ENCODE data around the gene GRIN2A.

The GRIN2A gene

GRCh38 chr16:10026593-10026992 lies 155.6 kb downstream of the GRIN2A start:
- DNase-seq: no peak

DNA sequence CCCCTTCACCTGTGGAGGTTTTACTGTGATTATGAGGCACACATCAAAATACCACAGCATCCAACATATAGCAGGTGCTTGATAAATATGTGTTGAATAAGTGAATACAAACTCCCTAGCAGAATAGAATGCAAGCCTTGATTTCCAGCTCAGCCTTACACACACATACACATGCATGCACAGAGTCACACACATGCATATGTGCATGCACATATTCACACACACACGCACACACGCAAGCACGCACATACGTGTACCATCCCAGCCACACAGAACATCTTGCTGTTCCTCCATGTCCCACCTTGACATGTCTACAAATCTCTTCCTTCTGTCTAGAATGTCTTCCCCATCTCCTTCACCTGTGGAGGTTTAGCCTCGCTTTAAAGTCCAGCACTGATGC lies 160.1 kb downstream of the GRIN2A start:
- no peak for DNase-seq

DNA sequence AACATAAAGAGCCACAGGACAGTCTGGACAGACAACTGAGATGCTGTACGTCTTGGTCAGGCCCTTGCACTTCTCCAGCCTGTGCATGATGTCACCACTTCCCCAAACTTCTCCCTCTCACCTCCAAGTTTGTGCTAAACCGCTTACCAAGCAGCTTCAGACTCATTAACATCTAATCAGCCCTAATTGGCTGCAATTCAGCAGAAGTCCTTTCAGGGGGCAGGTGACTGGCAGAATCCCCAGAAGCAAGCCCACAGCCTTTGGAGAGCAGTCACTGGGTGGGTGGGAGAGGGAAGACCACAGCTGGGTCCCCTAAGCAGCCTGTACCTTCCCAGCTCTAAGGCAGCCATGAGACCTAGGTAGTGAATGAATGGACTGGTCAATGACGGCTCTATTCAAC lies 161.4 kb downstream of the GRIN2A start:
- DNase-seq: no peak

DNA sequence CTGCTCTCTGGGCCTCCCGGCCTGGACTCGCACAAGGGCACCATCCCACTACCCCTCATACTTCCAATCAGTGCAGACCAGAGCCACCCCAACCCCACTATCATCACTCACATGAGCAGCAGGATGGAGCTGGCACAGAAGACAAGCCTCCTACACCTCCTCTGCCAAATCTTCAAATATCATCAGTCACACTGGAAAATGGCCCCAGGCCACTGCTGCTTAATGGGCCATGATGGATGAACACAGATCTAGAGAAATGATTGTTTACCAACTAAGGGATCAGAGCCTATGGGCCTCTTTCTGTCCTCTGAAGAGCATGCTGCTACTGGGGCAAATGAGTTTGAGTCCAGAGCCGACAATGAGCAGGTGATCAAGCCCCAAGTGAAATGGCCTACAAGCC lies 165.5 kb downstream of the GRIN2A start:
- no peak for DNase-seq

DNA sequence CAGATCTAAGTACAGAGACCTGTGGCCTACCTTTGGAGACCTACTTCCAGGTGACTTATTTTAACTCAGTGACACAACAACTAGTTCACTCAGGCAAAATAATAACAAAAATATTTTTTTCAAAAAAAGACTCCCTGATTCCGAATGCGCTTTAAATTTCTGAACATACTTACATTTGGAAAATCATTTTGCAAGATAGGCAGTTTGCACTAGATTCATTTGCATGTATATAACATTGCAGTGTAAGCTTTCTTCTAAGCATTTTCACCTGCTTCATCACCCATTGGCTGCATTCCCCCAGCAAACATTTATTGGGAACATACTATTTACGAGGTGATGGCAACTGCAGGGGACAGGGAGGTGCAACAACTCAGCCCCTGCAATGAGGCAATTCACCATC lies 166.8 kb downstream of the GRIN2A start:
- DNase-seq: no peak

GRCh38 chr16:10013774-10014173 lies 168.5 kb downstream of the GRIN2A start:
- no peak for DNase-seq

DNA sequence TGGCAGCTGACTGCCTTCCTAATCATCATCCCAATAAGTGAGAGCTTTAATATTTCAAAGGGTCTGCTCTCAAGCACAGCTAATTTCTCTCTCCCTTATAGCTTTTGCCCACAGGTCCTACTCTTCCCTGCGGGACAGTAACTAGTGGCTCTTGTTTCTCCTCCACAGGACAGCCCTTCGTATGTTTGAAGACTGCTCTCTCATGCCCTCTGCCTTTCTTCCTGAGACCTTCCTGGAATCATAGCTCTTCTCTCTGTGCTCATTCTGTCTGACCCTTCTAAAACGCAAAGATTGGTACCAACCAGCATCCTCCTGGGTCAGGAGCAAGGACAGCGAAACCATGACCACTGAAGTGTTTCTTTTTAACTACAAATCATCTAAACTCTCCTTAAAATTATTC lies 168.9 kb downstream of the GRIN2A start:
- DNase-seq: no peak

GRCh38 chr16:10009684-10010083 lies 172.5 kb downstream of the GRIN2A start:
- DNase-seq: no peak

- DNase-seq: no peak
Measured at GRCh38 chr16:10003486-10003885, 178.7 kb downstream of the GRIN2A start.

- no peak for DNase-seq
Measured at GRCh38 chr16:10001258-10001775, 180.9 kb downstream of the GRIN2A start.

DNA sequence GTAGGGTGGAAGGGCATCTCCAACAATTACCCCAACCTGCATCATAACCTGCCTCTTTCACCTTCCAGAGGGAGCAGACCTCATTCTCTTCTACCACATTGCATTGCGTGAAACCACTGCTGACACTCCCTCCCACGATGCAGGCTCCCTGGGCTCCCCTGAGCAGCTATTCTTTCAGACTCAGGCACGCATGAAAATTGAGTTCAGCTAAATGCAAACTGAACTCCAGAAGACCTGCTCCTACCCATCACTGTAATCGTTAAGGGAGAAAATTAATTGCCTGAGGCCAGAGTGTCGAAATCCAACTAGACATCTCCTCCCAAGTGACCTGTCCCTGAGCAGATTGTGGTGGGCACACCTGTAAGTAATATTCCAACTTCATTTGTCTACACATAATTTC lies 186.0 kb downstream of the GRIN2A start:
- DNase-seq: no peak

DNA sequence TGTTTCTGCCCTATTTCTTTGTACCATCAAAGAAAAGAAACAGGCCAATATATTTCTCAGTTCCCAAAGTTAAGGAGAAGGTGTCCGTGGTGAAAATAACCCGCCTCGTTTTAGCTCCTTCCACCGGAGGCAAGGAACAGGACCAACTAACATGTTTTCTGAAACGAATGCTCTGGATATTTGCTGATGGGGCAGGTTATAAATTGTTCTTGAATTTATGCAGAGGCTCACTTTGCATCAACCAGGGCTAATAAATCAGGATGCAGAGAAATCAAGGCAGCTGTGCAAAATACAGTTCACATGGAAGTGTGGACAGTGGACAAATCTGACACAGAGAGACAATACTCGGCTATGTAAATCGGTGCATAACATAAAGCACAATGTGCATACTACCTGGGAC lies 189.8 kb downstream of the GRIN2A start:
- DNase-seq: no peak

GRCh38 chr16:9980981-9981380 lies 201.2 kb downstream of the GRIN2A start:
- DNase-seq: no peak

DNA sequence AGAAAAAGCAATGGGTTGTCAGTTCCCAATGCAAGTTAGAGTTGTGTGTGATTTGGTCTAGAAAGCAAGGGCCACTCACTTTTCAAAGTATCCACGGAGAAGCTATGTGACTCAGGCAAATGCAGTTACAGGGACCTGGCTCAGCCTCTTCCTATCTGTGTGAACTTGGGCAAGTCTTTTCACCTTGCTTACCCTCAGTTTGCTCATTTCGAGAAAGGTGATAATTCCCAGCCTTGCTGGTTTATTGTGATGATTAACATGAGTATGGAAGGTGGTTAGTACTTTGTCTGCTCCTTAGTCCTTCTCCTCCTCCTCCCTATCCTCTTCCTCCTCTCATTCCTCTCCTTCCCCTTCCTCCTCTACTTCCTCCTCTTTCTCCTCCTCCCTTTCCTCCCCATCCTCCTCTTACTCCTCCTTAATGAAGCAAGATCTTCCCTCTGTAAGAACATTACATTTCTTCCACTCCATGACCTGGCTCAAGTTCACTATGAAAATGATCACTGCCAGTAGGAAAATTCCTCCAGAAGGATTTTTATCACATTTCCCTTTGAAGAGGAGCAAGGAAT lies 204.0 kb downstream of the GRIN2A start:
- no peak for DNase-seq

- no peak for DNase-seq
Measured at GRCh38 chr16:9977333-9977897, 204.8 kb downstream of the GRIN2A start.

- no peak for DNase-seq
Measured at GRCh38 chr16:9976601-9977000, 205.6 kb downstream of the GRIN2A start.

GRCh38 chr16:9971907-9972306 lies 210.3 kb downstream of the GRIN2A start:
- DNase-seq: no peak

DNA sequence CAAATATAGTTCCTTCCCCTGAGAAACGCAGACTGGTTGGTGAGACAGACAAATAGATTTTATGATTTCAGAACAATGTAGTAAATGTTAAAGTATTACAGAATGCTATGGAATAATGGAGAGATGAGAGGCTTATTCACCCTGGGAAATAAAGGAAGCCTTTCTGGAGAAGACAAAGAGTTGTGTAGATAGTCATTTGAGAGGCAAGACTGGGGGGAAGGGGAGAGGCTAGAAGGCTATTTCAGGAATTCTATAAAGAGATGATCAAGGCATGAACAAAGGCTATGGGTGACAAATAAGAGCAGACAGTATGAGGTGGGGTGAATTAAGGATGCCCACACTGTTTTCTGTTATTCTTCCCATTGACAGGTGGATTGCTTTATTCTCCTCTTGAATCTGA lies 211.4 kb downstream of the GRIN2A start:
- no peak for DNase-seq

DNA sequence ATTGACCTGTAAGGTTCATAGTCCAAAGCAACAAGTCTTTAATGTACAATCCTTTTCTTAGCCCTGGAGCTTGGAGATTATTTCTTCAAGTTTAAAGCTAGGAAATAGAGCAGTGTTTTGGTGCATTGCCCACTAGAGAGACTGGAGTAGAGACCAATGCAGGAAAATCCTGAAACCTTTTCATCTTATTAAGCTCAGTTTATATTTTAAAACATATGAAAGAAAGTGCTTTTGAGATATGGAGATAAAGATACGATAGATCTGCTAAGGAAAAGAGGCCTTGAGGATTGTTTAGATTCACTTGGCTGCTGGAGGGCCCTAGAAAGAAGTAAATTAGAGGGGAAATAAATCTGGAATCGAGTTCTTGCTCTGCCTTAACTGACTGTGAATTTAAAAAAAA lies 212.0 kb downstream of the GRIN2A start:
- DNase-seq: no peak

GRCh38 chr16:9969580-9969979 lies 212.6 kb downstream of the GRIN2A start:
- DNase-seq: no peak

- no peak for DNase-seq
Measured at GRCh38 chr16:9966569-9967157, 215.6 kb downstream of the GRIN2A start.

GRCh38 chr16:9965079-9965478 lies 217.1 kb downstream of the GRIN2A start:
- DNase-seq: no peak

- DNase-seq: no peak
Measured at GRCh38 chr16:9964426-9964825, 217.8 kb downstream of the GRIN2A start.

- no peak for DNase-seq
Measured at GRCh38 chr16:9957433-9957832, 224.8 kb downstream of the GRIN2A start.

GRCh38 chr16:9957002-9957401 lies 225.2 kb downstream of the GRIN2A start:
- no peak for DNase-seq

All from NCI-H2171 treated with DMSO at 0.1 percent for 48 hours (cell line).